IMR-90 (cell line): ENCODE results near the gene TSC2. TPM values are rescaled to one million over a fixed set of nuclear protein-coding genes. Genes with fewer than 3 reads are reported as not detected.
"Not testable (repeated sequence)": the region's sequence is repeated elsewhere in the genome, so short reads cannot be mapped to it uniquely, and the experiment has no call there.

ENCODE experiments used
- ATAC-seq: fragments of 200-7000 bp; cut with Tn5 transposase; 2 replicates; pipeline ENCODE4 v1.9.1; 2020; ENCODE audit warnings: low read depth, mild to moderate bottlenecking, moderate library complexity
- BruUV-seq: library from RNA; stranded (reverse); fragments of 400-500 nt; replicated peaks from 2 replicates; lab custom pipeline; 2021; lab: Mats Ljungman, UMichigan
- CTCF ChIA-PET: fragments of 300-600 bp; formaldehyde crosslinking; extraction: SDS; loops from one replicate; lab custom pipeline; 2021; ENCODE audit warnings: antibody characterized with exemption; lab: Yijun Ruan, JAX
- POLR2A ChIA-PET: fragments of 300-600 bp; sonication (Branson Sonifier 250); formaldehyde crosslinking; loops from one replicate; lab custom pipeline; 2022; ENCODE audit warnings: antibody characterized with exemption; ENCODE audit not compliant: unreplicated experiment; lab: Charles Lee
- DNase-seq: peaks from one replicate; pipeline ENCODE4 v3.0.0; 2013
- H2AFZ ChIP-seq: replicated peaks from 2 replicates; pipeline ENCODE3; 2013; ENCODE audit warnings: low read length, mild to moderate bottlenecking; ENCODE audit not compliant: poor library complexity
- H2AK5ac ChIP-seq: 2 replicates; pipeline ENCODE4 v1.6.1; 2013; ENCODE audit warnings: low read depth, low read length, inconsistent platforms
- H2AK9ac ChIP-seq: replicated peaks from 2 replicates; pipeline ENCODE3; 2013; ENCODE audit warnings: mild to moderate bottlenecking, low read depth, low read length, moderate library complexity; ENCODE audit not compliant: poor library complexity
- H2BK120ac ChIP-seq: 2 replicates; pipeline ENCODE4 v1.6.1; 2013; ENCODE audit warnings: low read depth, low read length, inconsistent platforms
- H2BK15ac ChIP-seq: 3 replicates; pipeline ENCODE4 v1.6.1; 2013; ENCODE audit warnings: low read depth, low read length, inconsistent platforms
- H2BK20ac ChIP-seq: 2 replicates; pipeline ENCODE4 v1.6.1; 2013; ENCODE audit warnings: low read depth, mild to moderate bottlenecking, inconsistent platforms, low read length, moderate library complexity
- H2BK5ac ChIP-seq: 2 replicates; pipeline ENCODE4 v1.6.1; 2013; ENCODE audit warnings: mild to moderate bottlenecking, low read depth, low read length, inconsistent platforms; ENCODE audit not compliant: poor library complexity, severe bottlenecking
- H3K14ac ChIP-seq: replicated peaks from 2 replicates; pipeline ENCODE4 v1.6.1; 2013; ENCODE audit warnings: low read depth, low read length, inconsistent platforms
- H3K18ac ChIP-seq: 2 replicates; pipeline ENCODE4 v1.6.1; 2013; ENCODE audit warnings: low read depth, low read length, control low read depth
- H3K23ac ChIP-seq: 2 replicates; pipeline ENCODE4 v1.6.1; 2013; ENCODE audit warnings: low read depth, low read length, inconsistent platforms
- H3K27ac ChIP-seq: 2 replicates; pipeline ENCODE4 v1.5.1; 2013; ENCODE audit warnings: mild to moderate bottlenecking, control low read depth, low read length; ENCODE audit not compliant: insufficient read depth
- H3K27me3 ChIP-seq: 2 replicates; pipeline ENCODE4 v1.6.1; 2013; ENCODE audit warnings: low read length; ENCODE audit not compliant: control insufficient read depth, insufficient read depth
- H3K36me3 ChIP-seq: 2 replicates; pipeline ENCODE4 v1.6.1; 2013; ENCODE audit warnings: low read length, mixed read lengths; ENCODE audit not compliant: control insufficient read depth, insufficient read depth
- H3K4ac ChIP-seq: 2 replicates; pipeline ENCODE4 v1.6.1; 2013; ENCODE audit warnings: low read depth, low read length, inconsistent platforms
- H3K4me1 ChIP-seq: 2 replicates; pipeline ENCODE4 v1.6.1; 2013; ENCODE audit warnings: low read length, mixed read lengths; ENCODE audit not compliant: control insufficient read depth, insufficient read depth
- H3K4me2 ChIP-seq: 2 replicates; pipeline ENCODE4 v1.6.1; 2013; ENCODE audit warnings: low read depth, mild to moderate bottlenecking, control low read depth, low read length, moderate library complexity
- H3K4me3 ChIP-seq: 2 replicates; pipeline ENCODE4 v1.5.1; 2013; ENCODE audit warnings: low read depth, mild to moderate bottlenecking, control low read depth, low read length, moderate library complexity; ENCODE audit not compliant: insufficient read depth
- H3K56ac ChIP-seq: 2 replicates; pipeline ENCODE4 v1.6.1; 2013; ENCODE audit warnings: low read length, inconsistent platforms; ENCODE audit not compliant: insufficient read depth; ENCODE audit errors: extremely low read depth
- H3K79me1 ChIP-seq, 2 experiments: 2 replicates each; pipeline ENCODE4 v1.6.1; 2013; ENCODE audit warnings: low read length in 2 of 2, inconsistent platforms in 1 of 2, low read depth in 1 of 2
- H3K9ac ChIP-seq: 2 replicates; pipeline ENCODE4 v1.6.1; 2013; ENCODE audit warnings: low read depth, low read length, control low read depth
- H3K9me1 ChIP-seq: 2 replicates; pipeline ENCODE4 v1.6.1; 2013; ENCODE audit warnings: low read length, inconsistent platforms; ENCODE audit not compliant: insufficient read depth
- H3K9me3 ChIP-seq: 2 replicates; pipeline ENCODE4 v1.6.1; 2013; ENCODE audit warnings: low read length; ENCODE audit not compliant: control insufficient read depth, insufficient read depth
- H4K20me1 ChIP-seq: 2 replicates; pipeline ENCODE4 v1.6.1; 2013; ENCODE audit warnings: low read length, inconsistent platforms; ENCODE audit not compliant: insufficient read depth
- H4K5ac ChIP-seq: 2 replicates; pipeline ENCODE4 v1.6.1; 2013; ENCODE audit warnings: mild to moderate bottlenecking, low read depth, low read length, control low read depth
- H4K8ac ChIP-seq, 2 experiments: 2 replicates each; pipeline ENCODE4 v1.6.1; 2013; ENCODE audit warnings: low read depth in 2 of 2, low read length in 2 of 2, control low read depth in 1 of 2, inconsistent platforms in 1 of 2
- H4K91ac ChIP-seq: 2 replicates; pipeline ENCODE4 v1.6.1; 2013; ENCODE audit warnings: low read depth, low read length, inconsistent platforms; ENCODE audit not compliant: insufficient read depth
- RAD21 ChIP-seq: IDR thresholded peaks from 2 replicates; pipeline ENCODE4 v1.6.1; 2012; ENCODE audit warnings: low read length, improper control_type of control experiment
- SMC3 ChIP-seq: fragments of 150-350 bp; IDR thresholded peaks from 2 replicates; pipeline ENCODE4 v1.6.1; 2016; ENCODE audit warnings: low read depth, mild to moderate bottlenecking, antibody characterized with exemption, low read length, moderate library complexity
- WGBS, 2 experiments: methylation state at CpG; one replicate each; pipeline versions ENCODE4 v1.1.5 to v1.1.7; 2013; ENCODE audit warnings: missing lambda C conversion rate in 2 of 2; ENCODE audit not compliant: insufficient read length in 1 of 2; ENCODE audit errors: extremely low coverage in 2 of 2; 5-methylcytosine and 5-hydroxymethylcytosine counted together
- dilution Hi-C: fragments of 300-500 bp; cut with HindIII; formaldehyde crosslinking; loops from one replicate; pipeline ENCODE4 v1.14.3; 2018; ENCODE audit warnings: low sequenced_read_pairs; ENCODE audit not compliant: unreplicated experiment
- in situ Hi-C: fragments of 300-500 bp; cut with MboI; formaldehyde crosslinking; loops from 3 replicates; pipeline ENCODE4 v1.14.3; 2019; ENCODE audit warnings: low sequenced_read_pairs, inconsistent platforms, mixed read lengths
- intact Hi-C: fragments of 100-400 bp; cut with micrococcal nuclease; formaldehyde crosslinking; loops from 2 replicates; pipeline ENCODE4 v1.10.0; 2022
- polyA plus RNA-seq, 3 experiments: library from polyadenylated mRNA; depleted of rRNA; stranded (reverse); fragments of >200 nt; gene quantifications; 2 replicates each; pipeline ENCODE4 v1.2.3, GENCODE V29; 2012; ENCODE audit warnings: low replicate concordance in 1 of 3
- total RNA-seq: library from RNA; depleted of rRNA; stranded (reverse); fragments of >200 nt; gene quantifications from 2 replicates; pipeline ENCODE4 v1.2.3, GENCODE V29; 2012
- TF ChIP-seq, protein P1 (sequence below): conservative IDR thresholded peaks from 2 replicates; pipeline ENCODE4 v1.5.1; 2012; ENCODE audit warnings: mild to moderate bottlenecking, low read depth, low read length, improper control_type of control experiment

Gene TSC2
- total and polyA plus RNA-seq, 2 of the 4 experiments (the other 2 are of a cell fraction) = 31.4 to 88.6 TPM

DNA sequence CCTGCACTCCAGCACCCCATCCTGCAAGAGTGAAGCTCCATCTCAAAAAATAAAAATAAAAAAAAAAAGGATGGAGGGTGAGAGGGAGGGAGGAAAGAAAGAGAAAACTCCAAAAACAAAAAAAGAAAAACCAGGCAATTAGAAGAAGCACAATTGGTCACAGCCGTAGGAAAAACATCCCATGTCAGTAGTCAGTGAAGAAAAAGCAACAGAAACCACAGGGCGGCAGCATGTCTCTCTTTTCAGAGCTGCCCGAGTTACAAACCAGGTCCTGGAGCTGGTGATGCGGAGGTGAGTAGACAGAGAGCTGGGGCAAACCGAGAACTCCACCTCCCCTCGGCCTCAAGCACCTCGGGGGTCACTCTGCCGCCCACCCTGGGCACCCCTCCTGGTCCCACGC lies 73.5 kb downstream of the TSC2 start:
- 100% methylated on average over 1 of the region's 9 CpGs; no CpG with 5 or more reads in 1 of the 2 experiments for WGBS, 2 experiments
- BruUV-seq, H3K4me3 ChIP-seq, in situ Hi-C loops, H4K91ac ChIP-seq, H3K14ac ChIP-seq, H2AK5ac ChIP-seq, intact Hi-C loops, H2BK20ac ChIP-seq, H3K4me2 ChIP-seq, H3K36me3 ChIP-seq, dilution Hi-C loops, H4K5ac ChIP-seq, H2AFZ ChIP-seq, H3K9me3 ChIP-seq, H3K56ac ChIP-seq, H3K27me3 ChIP-seq, H2BK120ac ChIP-seq, H2AK9ac ChIP-seq, H3K18ac ChIP-seq, H3K9ac ChIP-seq, H2BK5ac ChIP-seq, H4K8ac ChIP-seq, H3K27ac ChIP-seq, H3K23ac ChIP-seq, H3K4ac ChIP-seq, H2BK15ac ChIP-seq, H3K9me1 ChIP-seq: not testable (repeated sequence)
- Histone ChIP-seq H4K20me1 (peaks cover 13% of the 10 kb centered on the region), H3K4me1 (peaks cover 25% of the 10 kb centered on the region), H3K79me1 (peaks cover 4 to 23% of the 10 kb centered on the region in 2 experiments; a peak in 3 of 4 replicates)
- ChIA-PET CTCF (interaction anchor here (0.6 to 1.6 kb wide), 2 partner anchors 19 to 33 kb away, joined by 3 to 7 read pairs; no protein-coding TSS in a partner anchor), POLR2A (interaction anchor here (0.6 kb wide), 1 partner anchor 32 kb away, joined by 5 read pairs; no protein-coding TSS in a partner anchor)
- ATAC-seq (0 out of 2 replicates have a peak, but pooled peaks have one; percentile 9), DNase-seq (peak; percentile 54)
- TF ChIP-seq SMC3 (peak; percentile 53), RAD21 (peak; percentile 58)
- TF ChIP-seq, protein P1, sequence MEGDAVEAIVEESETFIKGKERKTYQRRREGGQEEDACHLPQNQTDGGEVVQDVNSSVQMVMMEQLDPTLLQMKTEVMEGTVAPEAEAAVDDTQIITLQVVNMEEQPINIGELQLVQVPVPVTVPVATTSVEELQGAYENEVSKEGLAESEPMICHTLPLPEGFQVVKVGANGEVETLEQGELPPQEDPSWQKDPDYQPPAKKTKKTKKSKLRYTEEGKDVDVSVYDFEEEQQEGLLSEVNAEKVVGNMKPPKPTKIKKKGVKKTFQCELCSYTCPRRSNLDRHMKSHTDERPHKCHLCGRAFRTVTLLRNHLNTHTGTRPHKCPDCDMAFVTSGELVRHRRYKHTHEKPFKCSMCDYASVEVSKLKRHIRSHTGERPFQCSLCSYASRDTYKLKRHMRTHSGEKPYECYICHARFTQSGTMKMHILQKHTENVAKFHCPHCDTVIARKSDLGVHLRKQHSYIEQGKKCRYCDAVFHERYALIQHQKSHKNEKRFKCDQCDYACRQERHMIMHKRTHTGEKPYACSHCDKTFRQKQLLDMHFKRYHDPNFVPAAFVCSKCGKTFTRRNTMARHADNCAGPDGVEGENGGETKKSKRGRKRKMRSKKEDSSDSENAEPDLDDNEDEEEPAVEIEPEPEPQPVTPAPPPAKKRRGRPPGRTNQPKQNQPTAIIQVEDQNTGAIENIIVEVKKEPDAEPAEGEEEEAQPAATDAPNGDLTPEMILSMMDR = peak; percentile 55
